Activated CD4-positive, alpha-beta T cell treated with anti-CD3 and anti-CD28 coated beads, Interleukin-10, Interleukin-2, amounts not matched to agents 100 ng/mL and 50 ng/mL, durations not matched to agents 16 hours and 8 hours (primary cell): ENCODE measurements around the gene GPC5.
A peak's percentile ranks its signal among the peaks of the same experiment; 100 is the strongest.
"Not testable (repeated sequence)": the region's sequence is repeated elsewhere in the genome, so short reads cannot be mapped to it uniquely, and the experiment has no call there.

ENCODE experiments used
- DNase-seq: peaks from one replicate; pipeline ENCODE4 v3.0.0-alpha.2; 2020

GPC5 gene

DNA sequence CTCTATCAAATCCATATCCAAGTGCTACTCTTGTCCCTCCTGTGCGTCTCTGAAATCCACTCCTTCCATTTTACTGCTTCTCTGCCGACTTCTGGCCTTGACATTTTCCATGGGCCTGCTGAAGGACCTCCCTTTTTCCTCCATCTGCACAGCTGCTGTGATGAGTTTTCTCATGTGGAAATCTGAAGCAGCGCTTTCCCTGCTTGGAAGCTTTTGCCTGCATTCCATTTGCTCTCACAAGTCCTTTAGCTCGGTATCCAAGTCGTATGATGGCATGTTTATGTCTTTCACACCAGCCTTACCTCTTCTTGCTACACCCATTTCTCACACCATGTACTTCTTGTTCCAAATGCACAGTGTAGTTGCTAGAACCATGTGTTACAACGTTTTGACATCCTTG, 328.2 kb downstream of the GPC5 start:
- no peak for DNase-seq

DNA sequence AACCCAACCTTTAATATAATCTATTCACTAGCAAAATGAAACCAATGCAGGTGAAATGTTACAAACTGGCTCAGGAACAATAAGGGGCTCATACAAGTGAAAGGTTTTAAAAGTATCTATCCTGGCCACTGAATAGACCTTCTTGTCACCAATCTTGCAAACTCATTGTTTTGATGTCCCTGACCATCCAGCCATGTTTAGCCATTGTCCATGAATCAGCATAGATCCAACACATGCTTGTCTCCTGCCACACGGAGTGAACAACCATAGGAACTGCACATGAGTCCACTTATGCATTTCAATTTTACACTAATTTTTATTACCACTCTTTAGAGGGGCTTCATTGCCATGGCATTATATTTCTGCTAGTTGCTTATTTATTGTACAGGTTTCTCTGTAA, 331.4 kb downstream of the GPC5 start:
- no peak for DNase-seq

DNA sequence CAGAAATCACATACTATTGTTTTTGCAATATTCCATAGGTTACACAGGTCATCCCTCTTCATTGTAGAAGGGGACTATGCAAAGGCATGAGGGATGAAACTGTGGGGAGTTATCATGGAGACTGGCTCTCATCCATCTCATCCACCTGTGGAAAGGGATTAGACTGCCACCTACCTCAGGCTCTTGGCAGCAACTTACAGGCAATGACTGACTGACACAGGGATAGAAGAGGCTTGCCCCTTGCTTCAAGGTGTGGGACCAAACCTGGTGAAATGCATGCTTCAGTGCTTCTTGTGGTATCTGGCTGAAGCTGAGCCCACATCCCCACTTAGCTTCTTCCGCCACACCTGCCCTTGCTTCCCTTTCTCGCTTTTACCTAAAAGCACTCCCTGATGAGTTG, 341.3 kb downstream of the GPC5 start:
- DNase-seq, result no peak

DNA sequence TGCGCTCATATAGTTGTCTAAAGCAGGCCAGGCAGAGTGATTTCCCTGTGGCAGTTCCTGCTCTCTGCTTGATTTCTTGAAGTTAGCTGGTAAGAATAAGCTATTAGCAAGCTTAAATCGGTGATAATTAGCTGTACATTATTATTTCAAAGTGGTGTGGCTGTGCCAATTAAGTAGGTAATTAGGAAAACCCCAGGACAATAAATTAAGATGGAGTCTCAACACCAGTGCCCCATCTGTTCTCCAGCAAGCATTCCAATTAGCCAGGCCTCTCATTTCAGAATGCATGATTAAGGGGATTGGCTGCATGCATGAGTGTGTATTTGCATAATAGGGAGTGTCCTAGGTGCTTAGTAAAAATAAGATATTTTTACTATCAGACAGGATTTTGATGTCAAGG, 342.3 kb downstream of the GPC5 start:
- DNase-seq, result no peak

DNA sequence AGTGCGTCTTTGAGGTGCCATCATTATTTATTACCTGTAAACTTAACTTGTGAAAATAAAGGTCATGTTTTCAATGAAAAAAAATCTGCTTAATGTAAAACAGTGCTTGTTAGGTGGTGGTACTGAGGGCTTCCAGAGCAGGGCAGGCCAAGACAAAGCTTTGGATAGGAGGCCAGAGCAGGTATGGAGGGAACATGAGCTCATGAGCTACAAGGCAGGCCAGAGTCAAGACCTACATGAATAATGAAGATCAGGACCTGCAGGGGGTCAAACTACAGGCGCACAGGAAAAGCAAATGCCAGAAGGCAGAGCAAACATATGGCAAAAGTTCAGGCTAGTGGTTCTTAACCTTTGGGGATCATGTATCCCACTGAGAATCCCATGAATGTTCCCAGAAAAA, 343.5 kb downstream of the GPC5 start:
- no peak for DNase-seq

DNA sequence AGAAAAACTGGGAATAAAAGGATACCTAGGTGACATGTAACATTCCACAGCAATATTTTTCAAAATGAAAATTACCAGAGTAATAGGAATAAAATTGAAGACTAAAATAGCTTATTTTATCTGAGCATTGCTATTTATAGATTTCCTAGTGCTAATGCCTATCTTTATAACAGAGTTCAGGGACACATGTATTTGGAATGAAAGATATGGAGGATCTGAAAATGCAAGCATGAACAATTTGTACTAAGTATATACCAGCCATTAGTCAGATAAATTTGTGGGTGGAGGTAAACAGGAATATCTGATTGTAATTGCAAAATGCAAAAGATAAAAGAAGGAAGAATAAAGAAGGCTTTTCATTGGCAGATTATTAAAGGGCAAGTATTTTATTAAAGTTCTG, 345.9 kb downstream of the GPC5 start:
- DNase-seq, result no peak

DNA sequence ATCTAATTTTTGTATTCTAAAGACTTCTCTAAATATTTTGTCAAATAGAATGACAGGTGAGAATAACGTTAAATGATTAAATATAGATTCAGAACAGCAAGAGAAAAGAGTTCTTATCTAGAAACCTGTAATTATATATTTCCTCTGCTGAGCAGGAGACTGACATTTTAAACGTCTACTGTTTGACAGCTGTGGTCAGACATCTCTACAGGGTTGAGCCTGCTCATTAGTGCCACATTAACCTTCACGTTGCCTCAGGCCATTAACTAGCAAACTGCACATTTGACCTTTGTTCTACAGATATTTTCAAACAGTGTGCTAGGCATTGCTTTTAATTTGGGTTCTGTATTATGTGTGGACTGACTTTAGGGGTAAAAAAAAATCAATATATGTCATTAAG, 347.5 kb downstream of the GPC5 start:
- no peak for DNase-seq

DNA sequence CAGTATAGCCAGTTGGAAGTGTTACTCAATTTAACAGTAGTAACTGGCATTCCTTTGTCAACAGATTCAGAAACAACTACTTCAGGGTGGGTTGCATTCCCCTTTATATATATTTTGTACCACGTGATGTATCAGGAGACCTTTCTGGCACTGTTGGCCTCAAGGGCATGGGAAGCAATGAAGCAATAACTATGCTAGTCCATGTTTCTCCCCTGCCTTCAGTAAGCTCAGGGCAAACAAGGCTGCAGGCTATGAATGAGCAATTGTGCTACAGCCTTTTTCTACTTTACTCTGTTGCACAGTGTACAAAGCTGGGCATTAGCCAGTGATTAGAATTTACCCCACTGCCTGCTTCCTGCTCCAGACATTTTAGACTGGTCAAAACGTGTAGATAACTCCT, 348.8 kb downstream of the GPC5 start:
- DNase-seq, result no peak

DNA sequence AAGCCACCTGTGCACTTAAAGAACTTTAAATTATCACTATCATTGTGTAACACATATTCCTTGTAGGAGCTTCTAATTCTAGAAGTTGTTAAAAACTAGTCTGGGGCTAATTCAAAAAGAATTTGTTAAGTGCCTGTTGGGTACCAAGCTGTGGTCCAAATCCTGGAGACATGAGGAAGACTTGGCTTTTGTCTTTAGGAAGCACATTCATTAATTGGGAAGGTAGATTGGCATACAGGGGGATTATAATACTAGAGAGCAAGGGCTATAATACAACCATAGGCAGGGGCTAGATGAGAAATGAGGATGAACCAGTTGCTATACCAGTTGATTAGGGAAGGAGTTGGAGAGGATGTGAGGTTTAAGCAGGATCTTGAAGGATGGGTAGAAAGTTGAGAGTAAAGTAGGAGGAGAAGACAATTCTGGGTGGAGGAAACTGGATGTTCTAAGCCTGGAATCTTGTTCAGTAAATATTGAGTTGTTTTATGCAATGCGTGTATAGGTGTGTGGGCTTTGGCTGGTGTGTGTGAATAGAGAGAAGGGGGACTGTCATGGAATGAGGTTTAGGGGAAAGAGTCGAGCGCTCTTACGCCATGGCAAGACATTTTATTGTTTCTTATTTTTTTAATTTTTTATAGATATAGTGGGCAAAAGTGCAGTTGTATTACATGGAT, 350.1 kb downstream of the GPC5 start:
- DNase-seq, result no peak

DNA sequence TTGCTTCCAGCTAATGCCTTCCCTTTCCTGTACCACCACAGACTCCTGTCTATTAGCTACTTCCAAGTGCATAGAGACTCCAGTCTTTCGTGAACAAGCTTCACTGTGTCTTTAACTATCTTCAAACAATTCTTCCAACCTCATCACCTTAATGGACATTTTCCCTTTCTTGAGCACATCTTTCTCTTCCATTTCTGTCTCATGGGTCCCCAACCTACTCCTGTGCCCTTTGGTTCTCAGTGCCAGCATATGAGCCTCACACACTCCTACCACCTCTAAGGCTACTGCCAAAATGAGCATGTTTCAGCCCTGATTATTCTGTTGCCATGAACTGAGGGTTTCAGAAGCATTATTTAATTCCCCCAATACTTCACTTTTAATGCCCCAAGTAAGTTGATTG, 360.3 kb downstream of the GPC5 start:
- DNase-seq, result no peak

DNA sequence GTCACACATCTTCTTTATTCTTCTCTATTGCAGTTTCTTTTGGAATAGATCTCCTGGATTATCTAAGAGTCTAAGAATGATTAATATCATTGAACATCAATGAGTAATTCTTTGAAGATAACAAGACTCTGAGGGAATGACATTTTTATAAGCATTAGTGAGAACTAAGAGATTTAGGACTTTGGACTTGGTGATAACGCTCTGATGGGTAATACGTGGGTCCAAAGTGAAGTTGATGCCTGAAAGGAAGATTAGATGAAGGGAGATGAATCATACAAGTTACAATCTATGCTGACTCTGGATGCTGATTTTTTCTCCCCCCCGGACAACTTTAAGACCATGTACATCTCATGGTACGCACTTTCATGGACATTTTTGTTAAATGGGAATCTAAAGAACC, 364.5 kb downstream of the GPC5 start:
- no peak for DNase-seq

DNA sequence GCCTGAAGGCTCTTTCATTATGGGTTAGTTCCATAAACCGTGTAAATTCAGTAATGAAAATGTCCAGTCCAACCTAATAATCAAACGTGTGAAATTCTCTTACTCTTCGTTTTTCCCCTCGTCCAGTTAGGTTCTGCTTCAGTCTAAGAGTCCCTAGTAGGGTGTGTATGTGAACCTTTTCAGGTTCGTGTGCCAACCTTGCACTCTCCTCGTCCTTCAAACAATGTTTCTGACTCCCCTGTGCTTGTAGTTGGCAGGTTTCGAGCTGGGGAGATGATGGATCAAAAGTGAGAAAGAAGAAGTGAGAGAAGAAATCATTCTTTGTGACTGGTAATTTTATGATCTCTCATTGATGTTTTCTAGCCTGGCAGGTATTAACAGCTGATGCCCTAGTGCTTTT, 366.1 kb downstream of the GPC5 start:
- no peak for DNase-seq

DNA sequence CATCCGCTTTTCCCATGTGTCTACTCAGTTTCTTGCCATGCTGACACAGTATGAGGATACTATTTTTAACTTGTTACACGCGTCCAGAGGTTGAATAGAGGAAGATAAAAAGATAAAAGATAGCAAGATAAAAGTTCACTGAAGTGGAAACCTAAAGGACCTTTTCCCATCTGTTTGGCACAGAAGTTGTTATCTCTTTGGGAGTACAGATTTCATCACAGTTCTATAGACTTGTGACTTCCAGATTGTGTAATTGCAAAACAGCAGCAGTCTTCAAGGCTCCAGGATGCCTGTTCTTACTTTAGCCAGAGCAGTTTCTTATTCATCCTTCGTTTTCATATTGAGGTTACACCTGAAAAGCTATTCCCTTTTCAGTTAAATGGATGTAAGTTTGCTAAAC, 369.2 kb downstream of the GPC5 start:
- DNase-seq, result no peak

DNA sequence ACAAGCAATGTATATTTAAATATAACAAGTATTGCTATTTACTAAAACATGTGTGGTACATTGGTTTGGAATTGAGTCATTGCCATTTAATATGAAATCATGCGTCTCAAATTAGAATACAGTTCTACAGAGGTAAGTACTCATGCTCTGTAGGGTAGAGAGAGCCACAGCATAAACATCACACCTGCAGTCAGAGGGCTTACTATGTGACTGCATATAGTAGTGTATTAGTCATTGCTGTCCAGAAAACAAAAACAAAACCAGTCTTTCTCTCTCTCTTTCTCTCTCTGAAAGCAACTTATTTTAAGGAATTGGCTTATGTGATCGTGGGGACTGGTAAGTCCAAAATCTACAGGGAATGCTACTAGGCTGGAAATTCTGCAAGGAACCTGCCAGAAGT, 370.3 kb downstream of the GPC5 start:
- no peak for DNase-seq

DNA sequence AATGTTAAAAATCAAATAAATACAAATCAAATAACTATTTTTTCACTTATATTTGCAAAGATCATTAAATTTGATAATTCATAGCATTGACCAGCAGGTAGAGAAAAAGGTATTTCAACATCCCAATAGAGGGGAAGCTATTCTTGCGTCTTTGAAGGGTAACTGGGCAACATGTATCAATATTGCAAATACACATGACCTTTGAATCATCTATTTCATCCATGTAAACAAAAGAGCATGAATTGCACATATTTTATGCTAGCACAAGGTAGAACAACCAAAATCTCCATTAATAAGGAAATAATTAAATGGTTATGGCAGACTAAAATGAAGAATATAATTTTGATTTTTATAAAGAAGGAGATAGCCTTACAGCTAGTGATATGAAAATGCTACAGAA, 372.8 kb downstream of the GPC5 start:
- no peak for DNase-seq

DNA sequence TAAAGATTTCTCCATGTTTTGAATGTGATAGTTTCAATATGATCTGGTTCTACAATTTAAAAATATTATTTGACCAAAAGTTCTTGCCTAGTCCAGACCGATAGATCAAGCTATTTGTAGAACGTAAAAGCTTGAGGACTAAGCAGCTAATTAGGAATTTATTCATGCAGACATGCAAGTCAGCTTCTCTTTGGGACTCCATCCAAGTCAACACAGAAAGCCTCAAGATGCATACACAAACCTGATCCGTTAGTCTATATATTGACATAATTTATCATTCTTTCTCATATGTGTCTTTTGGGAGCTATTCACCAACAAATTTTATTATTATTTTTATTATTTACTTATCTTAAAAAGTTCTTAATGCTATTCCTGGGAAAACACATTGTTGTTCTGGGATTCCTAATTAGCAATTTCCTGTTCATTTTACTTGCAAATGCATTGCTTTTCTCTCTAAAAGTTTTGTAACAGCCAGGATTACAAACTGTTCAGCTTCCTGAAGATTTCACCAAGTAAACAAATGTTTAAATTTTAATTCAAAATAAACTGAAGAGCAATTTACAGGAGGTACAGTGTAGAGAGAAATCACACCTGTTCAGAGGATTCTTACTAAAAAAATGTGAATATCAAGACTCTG, 375.3 kb downstream of the GPC5 start:
- no peak for DNase-seq

DNA sequence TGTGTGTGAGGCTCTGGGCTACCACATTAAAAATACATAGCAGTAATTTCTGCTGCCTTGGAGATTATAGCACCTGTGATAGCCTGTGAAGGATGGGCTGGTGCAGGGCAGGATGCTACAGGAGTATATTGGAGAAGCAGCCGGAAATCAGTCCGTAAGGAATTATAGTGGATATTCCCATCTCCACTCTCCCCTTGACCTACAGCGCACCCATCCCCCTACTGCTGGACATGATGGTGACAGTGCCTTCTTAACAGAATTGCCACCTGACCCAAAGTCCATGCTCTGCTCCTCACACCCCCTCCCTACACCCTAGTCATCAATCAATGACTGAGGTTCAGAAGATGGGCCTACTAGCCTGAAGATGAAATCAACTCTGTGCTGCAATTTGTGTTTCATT, 376.0 kb downstream of the GPC5 start:
- DNase-seq, result no peak

DNA sequence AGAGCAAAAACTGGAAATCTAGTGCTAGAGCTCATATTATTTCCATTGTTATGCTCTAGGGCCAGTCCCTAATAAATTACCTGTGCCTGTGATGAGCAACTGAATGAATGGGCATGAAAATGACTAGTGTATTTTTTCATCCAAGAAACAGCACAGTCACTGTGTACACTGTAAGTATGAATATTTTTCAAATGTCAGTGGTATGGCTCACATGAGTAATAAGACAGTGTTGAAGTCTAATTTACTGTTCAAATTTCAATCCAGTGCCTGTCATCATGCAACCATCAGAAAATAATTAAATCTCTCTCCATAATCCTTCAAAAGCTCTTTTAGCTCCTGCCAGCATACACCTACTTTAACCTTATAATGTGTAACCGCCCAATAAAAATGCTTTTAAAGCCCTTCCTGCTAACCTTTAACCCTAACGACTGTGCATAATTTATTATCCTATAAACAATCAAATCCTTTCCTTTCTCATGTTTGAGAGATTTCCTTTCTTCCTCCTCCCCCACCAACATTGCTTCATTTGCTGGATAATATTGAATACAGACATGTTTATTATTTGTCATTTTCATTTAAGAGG, 378.3 kb downstream of the GPC5 start:
- no peak for DNase-seq

DNA sequence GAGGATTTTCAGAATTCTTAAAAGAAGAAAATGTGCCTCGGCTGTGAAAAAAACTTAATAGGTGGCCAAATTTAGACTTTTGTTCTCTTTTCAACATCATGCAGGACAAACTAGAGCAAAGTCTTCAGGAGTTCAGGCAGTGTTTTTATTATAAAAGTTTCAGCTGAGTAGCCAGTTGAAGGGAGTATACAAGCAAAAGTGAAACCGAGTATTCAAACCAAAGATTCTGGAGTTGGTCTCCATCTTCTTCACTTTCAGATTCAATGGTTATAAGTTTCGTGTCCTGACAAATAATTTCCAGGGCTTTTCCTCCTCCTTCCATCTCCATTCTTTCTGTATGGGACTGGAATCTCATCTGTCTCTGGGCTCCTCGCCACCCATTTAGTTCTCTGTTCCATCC, 379.7 kb downstream of the GPC5 start:
- no peak for DNase-seq

DNA sequence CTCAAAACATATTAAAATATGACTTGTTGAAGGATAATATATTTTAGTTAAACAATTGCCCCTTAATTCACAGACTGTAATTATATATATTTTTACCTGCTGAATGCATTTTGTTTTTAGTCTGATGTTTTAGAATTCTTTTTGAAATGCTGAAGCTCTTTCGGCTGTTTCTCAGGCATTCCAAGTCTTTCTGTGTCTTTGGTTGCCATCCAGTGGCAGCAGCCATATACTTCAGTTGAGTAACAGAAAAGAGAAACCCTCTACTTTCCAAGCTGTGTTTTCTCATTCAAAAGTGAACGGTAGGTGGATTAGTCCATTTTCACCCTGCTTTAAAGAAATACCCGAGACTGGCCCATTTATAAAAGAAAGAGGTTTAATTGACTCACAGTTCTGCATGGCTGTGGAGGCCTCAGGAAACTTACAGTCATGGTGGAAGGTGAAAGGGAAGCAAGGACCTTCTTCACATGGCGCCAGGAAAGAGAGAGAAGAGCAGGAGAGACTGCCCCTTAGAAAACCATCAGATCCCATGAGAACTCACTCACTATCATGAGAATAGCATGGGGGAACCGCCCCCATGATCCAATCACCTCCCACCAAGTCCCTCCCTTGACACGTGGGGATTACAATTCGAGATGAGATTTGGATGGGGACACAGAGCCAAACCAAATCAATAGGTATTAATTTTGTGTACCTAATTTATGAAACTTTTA, 383.7 kb downstream of the GPC5 start:
- DNase-seq, result not testable (repeated sequence)

DNA sequence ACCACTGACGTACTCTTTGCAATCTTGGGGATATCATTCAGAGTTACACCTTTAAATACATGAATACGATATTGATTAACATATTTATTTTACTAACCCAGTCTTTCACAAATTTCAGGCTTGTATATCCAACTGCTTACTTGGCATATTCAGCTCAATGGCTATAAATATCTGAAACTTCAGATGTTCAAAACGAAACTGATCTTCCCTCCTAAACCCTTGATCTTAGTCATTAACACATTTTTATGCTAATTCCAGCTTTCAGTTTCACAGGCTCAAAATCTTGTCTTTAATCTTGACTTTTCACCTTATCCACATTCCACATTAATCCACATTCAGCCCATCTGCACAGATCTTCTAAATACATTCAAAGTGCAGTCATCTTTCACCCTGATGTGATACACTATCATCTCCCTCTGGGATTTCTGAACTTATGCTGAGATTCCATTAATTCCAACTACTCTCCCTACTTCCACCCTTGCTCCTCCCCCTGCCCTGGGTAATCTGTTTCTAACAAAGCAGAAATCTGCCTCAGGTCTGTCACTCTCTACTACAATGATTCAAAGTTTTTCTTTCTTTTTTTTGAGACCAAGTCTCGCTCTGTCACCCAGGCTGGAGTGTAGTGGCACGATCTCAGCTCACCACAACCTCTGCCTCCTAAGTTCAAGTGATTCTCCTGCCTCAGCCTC, 387.2 kb downstream of the GPC5 start:
- peak; percentile 0 for DNase-seq

DNA sequence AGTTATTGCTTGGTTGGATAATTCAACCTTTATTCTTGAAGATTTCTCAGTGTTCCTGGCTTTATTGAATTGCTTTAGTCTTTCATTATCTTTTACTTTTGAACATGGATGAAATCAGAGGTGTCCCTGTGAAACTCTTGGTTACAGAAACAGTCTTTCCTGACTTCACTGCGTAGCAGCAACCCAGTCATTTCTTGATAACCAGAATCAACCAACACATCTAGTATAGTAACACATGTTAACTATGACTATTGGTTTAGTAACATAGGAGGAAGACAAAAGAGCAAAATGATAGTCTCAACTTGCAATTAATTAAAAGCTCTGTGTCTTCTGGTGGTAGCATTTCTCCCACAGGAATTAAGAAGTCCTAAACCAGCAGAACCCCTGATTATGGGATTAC, 393.6 kb downstream of the GPC5 start:
- DNase-seq, result no peak

DNA sequence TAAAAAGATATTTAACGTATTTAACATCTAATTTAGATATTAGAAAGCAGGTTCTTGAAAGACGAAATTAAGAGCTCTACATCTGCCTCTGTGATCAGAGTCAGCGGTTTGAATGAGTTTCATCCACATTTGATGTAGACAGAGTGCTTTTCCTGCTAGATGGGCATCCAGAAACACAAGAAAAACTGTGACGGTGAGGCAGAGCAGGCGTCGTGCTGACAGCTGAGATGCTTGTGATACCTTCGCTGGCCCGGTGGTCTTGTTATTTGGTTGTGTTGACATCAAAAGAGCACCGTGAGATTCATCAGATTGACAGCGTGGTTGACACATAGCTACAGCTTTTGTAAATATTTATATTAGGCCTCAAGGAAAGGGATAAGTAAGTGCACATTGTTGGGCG, 399.1 kb downstream of the GPC5 start:
- no peak for DNase-seq

DNA sequence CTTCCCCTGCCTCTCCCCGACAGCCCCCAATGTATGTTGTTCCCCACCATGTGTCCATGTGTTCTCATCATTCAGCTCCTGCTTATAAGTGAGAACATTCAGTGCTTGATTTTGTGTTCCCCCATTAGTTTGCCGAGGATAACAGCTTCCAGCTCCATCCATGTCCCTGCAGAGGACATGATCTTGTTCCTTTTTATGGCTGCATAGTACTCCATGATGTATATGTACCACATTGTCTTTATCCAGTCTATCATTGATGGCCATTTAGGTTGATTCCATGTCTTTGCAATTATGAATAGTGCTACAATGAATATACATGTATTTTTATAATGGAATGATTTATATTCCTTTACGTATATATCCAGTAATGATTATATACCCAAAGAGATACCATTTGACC, 399.9 kb downstream of the GPC5 start:
- DNase-seq, result not testable (repeated sequence)
